Osteocyte (in vitro differentiated cells): ENCODE results near the gene IL31RA. TPM values are rescaled to one million over a fixed set of nuclear protein-coding genes. Genes with fewer than 3 reads are reported as not detected.
A peak's percentile ranks its signal among the peaks of the same experiment; 100 is the strongest.
"Not testable (repeated sequence)": the region's sequence is repeated elsewhere in the genome, so short reads cannot be mapped to it uniquely, and the experiment has no call there.

Experiments used
- DNase-seq: peaks from one replicate; pipeline ENCODE4 v3.0.0; 2021; ENCODE audit warnings: mixed read lengths; ENCODE audit not compliant: unreplicated experiment; ENCODE audit errors: extremely low spot score
- H3K27ac Mint-ChIP-seq: one replicate; pipeline ENCODE4 v1.8.0; 2021; ENCODE audit warnings: mild to moderate bottlenecking, mixed read lengths; ENCODE audit not compliant: unreplicated experiment
- H3K27me3 Mint-ChIP-seq: one replicate; pipeline ENCODE4 v1.8.0; 2021; ENCODE audit warnings: mixed read lengths; ENCODE audit not compliant: unreplicated experiment
- H3K36me3 Mint-ChIP-seq: one replicate; pipeline ENCODE4 v1.8.0; 2021; ENCODE audit warnings: mixed read lengths; ENCODE audit not compliant: unreplicated experiment
- H3K4me1 Mint-ChIP-seq: one replicate; pipeline ENCODE4 v1.8.0; 2021; ENCODE audit warnings: mixed read lengths; ENCODE audit not compliant: unreplicated experiment
- H3K4me3 Mint-ChIP-seq: one replicate; pipeline ENCODE4 v1.8.0; 2021; ENCODE audit warnings: mild to moderate bottlenecking, moderate library complexity, mixed read lengths; ENCODE audit not compliant: unreplicated experiment
- H3K9me3 Mint-ChIP-seq: one replicate; pipeline ENCODE4 v1.8.0; 2021; ENCODE audit warnings: mixed read lengths; ENCODE audit not compliant: unreplicated experiment
- CTCF ChIP-seq: fragments of 200-600 bp; sonication (generic); IDR thresholded peaks from 2 replicates; pipeline ENCODE4 v1.5.0; 2021; ENCODE audit warnings: antibody characterized with exemption, mild to moderate bottlenecking, moderate library complexity
- total RNA-seq: library from RNA; stranded (reverse); gene quantifications from 2 replicates; pipeline ENCODE4 v1.2.1, GENCODE V29; 2021

IL31RA gene
- total RNA-seq, 1 donor from 2014 or later: not detected

- no peaks in the 10 kb centered on the region for H3K9me3 Mint-ChIP-seq
- no peak overlapping the region for H3K27ac Mint-ChIP-seq
- H3K36me3 Mint-ChIP-seq: peaks cover 12% of the 10 kb centered on the region
- H3K4me3 Mint-ChIP-seq: no peak overlapping the region
- TF ChIP-seq CTCF: no peak
- no peak for DNase-seq
- H3K4me1 Mint-ChIP-seq: no peaks in the 10 kb centered on the region
- no peaks in the 10 kb centered on the region for H3K27me3 Mint-ChIP-seq
Observed at GRCh38 chr5:55933377-55934114, 82.4 kb downstream of the IL31RA start.

DNA sequence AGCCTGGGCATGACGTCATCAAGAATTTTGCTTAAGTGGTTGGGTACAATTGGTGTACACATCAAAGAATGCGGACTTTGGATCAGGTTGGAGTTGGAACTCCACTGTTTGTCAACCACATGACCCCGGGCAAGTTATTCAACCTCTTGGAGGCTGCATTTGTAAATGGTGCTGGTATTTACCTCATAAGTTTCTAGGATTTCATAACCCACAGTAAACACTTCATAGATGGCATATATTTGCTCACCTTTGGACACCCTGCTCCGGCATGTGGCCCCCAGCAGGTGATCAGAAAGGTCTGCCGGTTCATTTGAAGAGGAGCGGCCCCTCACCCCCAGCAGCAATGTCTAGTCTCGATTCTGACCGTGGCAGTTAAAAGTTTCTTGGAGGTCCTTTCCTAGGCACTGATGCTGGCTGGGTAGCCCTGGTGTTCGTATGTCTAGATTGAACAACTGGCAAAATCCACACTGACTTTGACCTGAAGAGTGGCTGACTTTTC is 83.0 kb downstream of the IL31RA start:
- DNase-seq: no peak
- no peak overlapping the region for H3K4me3 Mint-ChIP-seq
- H3K27me3 Mint-ChIP-seq: no peaks in the 10 kb centered on the region
- no peak overlapping the region for H3K27ac Mint-ChIP-seq
- H3K4me1 Mint-ChIP-seq: no peaks in the 10 kb centered on the region
- no peak for TF ChIP-seq CTCF
- H3K36me3 Mint-ChIP-seq: peaks cover 16% of the 10 kb centered on the region
- H3K9me3 Mint-ChIP-seq: no peaks in the 10 kb centered on the region

- DNase-seq: no peak
- Mint-ChIP-seq H3K27me3 (no peaks in the 10 kb centered on the region), H3K4me3 (no peak overlapping the region), H3K4me1 (no peaks in the 10 kb centered on the region), H3K36me3 (peaks cover 16% of the 10 kb centered on the region), H3K9me3 (no peaks in the 10 kb centered on the region), H3K27ac (no peak overlapping the region)
- TF ChIP-seq CTCF: no peak
Observed at GRCh38 chr5:55934720-55935119, 83.6 kb downstream of the IL31RA start.

- no peaks in the 10 kb centered on the region for H3K4me1 Mint-ChIP-seq
- no peak for DNase-seq
- no peak overlapping the region for H3K4me3 Mint-ChIP-seq
- TF ChIP-seq CTCF: no peak
- no peaks in the 10 kb centered on the region for H3K27me3 Mint-ChIP-seq
- peaks cover 20% of the 10 kb centered on the region for H3K36me3 Mint-ChIP-seq
- no peak overlapping the region for H3K27ac Mint-ChIP-seq
- no peaks in the 10 kb centered on the region for H3K9me3 Mint-ChIP-seq
Observed at GRCh38 chr5:55935371-55935770, 84.2 kb downstream of the IL31RA start.

- Mint-ChIP-seq H3K27me3 (no peaks in the 10 kb centered on the region), H3K4me1 (no peaks in the 10 kb centered on the region), H3K27ac (no peak overlapping the region), H3K36me3 (peaks cover 23% of the 10 kb centered on the region), H3K9me3 (no peaks in the 10 kb centered on the region), H3K4me3 (no peak overlapping the region)
- TF ChIP-seq CTCF: peak; percentile 92
- DNase-seq: peak; percentile 91
Observed at GRCh38 chr5:55936100-55936693, 85.0 kb downstream of the IL31RA start.

DNA sequence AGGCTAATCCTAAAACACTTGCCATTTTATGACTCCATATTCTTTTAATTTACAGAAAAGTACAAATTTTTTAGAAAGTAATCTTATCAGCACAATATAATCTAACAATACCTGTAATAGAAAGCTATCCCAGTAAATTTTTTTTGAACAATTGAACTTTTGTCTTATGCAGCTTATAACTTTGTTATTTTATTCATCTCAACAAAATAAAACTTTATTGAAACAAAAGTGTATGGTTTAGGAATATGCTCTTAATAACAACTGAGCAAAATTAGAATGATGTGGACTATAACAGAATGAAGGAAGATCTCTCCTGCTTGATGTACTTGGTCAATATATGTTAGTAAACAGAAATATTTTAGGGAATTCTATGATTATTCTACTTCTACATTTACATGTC is 86.4 kb downstream of the IL31RA start:
- H3K27me3 Mint-ChIP-seq, H3K4me1 Mint-ChIP-seq, DNase-seq, H3K9me3 Mint-ChIP-seq, H3K27ac Mint-ChIP-seq, H3K4me3 Mint-ChIP-seq: not testable (repeated sequence)
- H3K36me3 Mint-ChIP-seq: peaks cover 34% of the 10 kb centered on the region

DNA sequence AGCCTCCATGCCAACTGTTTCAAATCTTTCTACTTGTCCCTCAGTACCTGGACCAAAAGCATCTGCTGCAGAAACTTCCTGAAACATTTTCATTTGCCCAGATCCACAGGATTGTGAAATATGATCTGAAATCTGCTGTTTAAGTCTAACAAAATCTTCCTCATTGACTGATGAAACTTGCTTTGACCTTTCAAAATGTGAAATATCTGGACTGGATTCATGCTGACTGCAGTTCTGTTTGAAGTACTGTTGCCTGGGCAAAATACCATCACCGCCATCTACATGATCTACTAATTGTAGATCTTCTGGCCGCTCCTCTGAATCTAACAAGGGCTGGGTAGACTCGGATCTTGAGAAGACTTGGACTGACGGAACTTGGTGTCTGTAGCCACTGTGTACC is 90.0 kb downstream of the IL31RA start:
- peaks cover 51% of the 10 kb centered on the region for H3K36me3 Mint-ChIP-seq
- H3K9me3 Mint-ChIP-seq, H3K27me3 Mint-ChIP-seq, H3K27ac Mint-ChIP-seq, H3K4me3 Mint-ChIP-seq, H3K4me1 Mint-ChIP-seq, DNase-seq: not testable (repeated sequence)
